Caco-2 (cell line): Measurements from ENCODE around the gene RNF223. TPM values are rescaled to one million over a fixed set of nuclear protein-coding genes. Genes with fewer than 3 reads are reported as not detected.

Experiments
- BruUV-seq: library from RNA; stranded (reverse); fragments of 400-500 nt; replicated peaks from 2 replicates; lab custom pipeline; 2021; lab: Mats Ljungman, UMichigan
- CTCF ChIA-PET: fragments of 300-600 bp; sonication (Branson Sonifier 250); formaldehyde crosslinking; loops from one replicate; lab custom pipeline; 2022; ENCODE audit warnings: antibody characterized with exemption; lab: Charles Lee
- POLR2A ChIA-PET: fragments of 300-600 bp; sonication (Branson Sonifier 250); formaldehyde crosslinking; loops from one replicate; lab custom pipeline; 2022; ENCODE audit warnings: antibody characterized with exemption; lab: Charles Lee
- DNase-seq, 2 experiments: peaks; one replicate each; pipeline versions ENCODE4 v3.0.0 to v3.0.0-alpha.2; 2020 to 2022
- H3K27me3 ChIP-seq: replicated peaks from 2 replicates; pipeline ENCODE4 v1.6.0; 2011; ENCODE audit warnings: low read length; ENCODE audit not compliant: control insufficient read depth, insufficient read depth
- H3K36me3 ChIP-seq: 2 replicates; pipeline ENCODE4 v1.5.1; 2011; ENCODE audit warnings: low read length; ENCODE audit not compliant: control insufficient read depth, insufficient read depth
- H3K4me1 ChIP-seq: fragments of 250-450 bp; sonication (Bioruptor Pico); 2 replicates; pipeline ENCODE4 v1.5.1; 2020; ENCODE audit warnings: mild to moderate bottlenecking
- H3K4me3 ChIP-seq: 2 replicates; pipeline ENCODE4 v1.5.1; 2011; ENCODE audit warnings: low read depth, mild to moderate bottlenecking, control low read depth, low read length
- H3K9me3 ChIP-seq: fragments of 250-450 bp; sonication (Bioruptor Pico); 2 replicates; pipeline ENCODE4 v1.5.1; 2020; ENCODE audit warnings: mild to moderate bottlenecking, moderate library complexity
- H3K27ac Mint-ChIP-seq: one replicate; pipeline ENCODE4 v1.8.0; 2022; ENCODE audit warnings: mixed read lengths; ENCODE audit not compliant: unreplicated experiment
- H3K27me3 Mint-ChIP-seq: one replicate; pipeline ENCODE4 v1.8.0; 2022; ENCODE audit warnings: mixed read lengths; ENCODE audit not compliant: insufficient read depth, unreplicated experiment
- H3K36me3 Mint-ChIP-seq: one replicate; pipeline ENCODE4 v1.8.0; 2022; ENCODE audit warnings: mild to moderate bottlenecking, mixed read lengths; ENCODE audit not compliant: insufficient read depth, unreplicated experiment
- H3K4me1 Mint-ChIP-seq: one replicate; pipeline ENCODE4 v1.8.0; 2022; ENCODE audit warnings: low read depth, mixed read lengths; ENCODE audit not compliant: unreplicated experiment
- H3K4me3 Mint-ChIP-seq: one replicate; pipeline ENCODE4 v1.8.0; 2022; ENCODE audit warnings: mild to moderate bottlenecking, moderate library complexity, mixed read lengths; ENCODE audit not compliant: unreplicated experiment
- H3K9me3 Mint-ChIP-seq: one replicate; pipeline ENCODE4 v1.8.0; 2022; ENCODE audit warnings: mixed read lengths; ENCODE audit not compliant: unreplicated experiment
- CTCF ChIP-seq, 2 experiments: fragments of 200-600 bp in 1 of 2; IDR thresholded peaks; 1 replicate in 1 of 2; 2 replicates in 1 of 2; pipeline versions ENCODE4 v1.5.1 to v1.8.0; 2011 to 2022; ENCODE audit warnings: antibody characterized with exemption in 1 of 2, control low read depth in 1 of 2, inconsistent platforms in 1 of 2, low read depth in 1 of 2, low read length in 1 of 2, mild to moderate bottlenecking in 1 of 2, moderate library complexity in 1 of 2; ENCODE audit not compliant: insufficient read depth in 1 of 2, severe bottlenecking in 1 of 2, unreplicated experiment in 1 of 2
- intact Hi-C: fragments of 100-400 bp; cut with micrococcal nuclease; formaldehyde crosslinking; loops from one replicate; pipeline ENCODE4 v1.10.0; 2022; ENCODE audit not compliant: unreplicated experiment
- total RNA-seq: library from RNA; stranded (reverse); gene quantifications from 2 replicates; pipeline ENCODE4 v1.2.3, GENCODE V29; 2022

RNF223 gene
- total RNA-seq, 1 experiment from 2014 or later = 0.57 TPM

GRCh38 chr1:1081311-1082238, 7.5 kb upstream of the RNF223 start:
- H3K9me3 Mint-ChIP-seq = no peaks in the 10 kb centered on the region
- H3K4me3 Mint-ChIP-seq = no peak overlapping the region
- H3K4me1 Mint-ChIP-seq = no peaks in the 10 kb centered on the region
- H3K27me3 Mint-ChIP-seq = no peaks in the 10 kb centered on the region
- TF ChIP-seq CTCF (IDR thresholded peaks at IDR 0.05; ENCODE audit: insufficient read depth in 1 of 2, low read depth in 1 of 2, low read length in 1 of 2, severe bottlenecking in 1 of 2, unreplicated experiment in 1 of 2) = no peak
- H3K27ac Mint-ChIP-seq = no peak overlapping the region
- ChIA-PET POLR2A (no interaction called here), CTCF (interaction anchor here (0.7 kb wide), 1 partner anchor 143 kb away, joined by 6 read pairs; no protein-coding TSS in a partner anchor)
- H3K27me3 ChIP-seq = no peaks in the 10 kb centered on the region
- no peak overlapping the region for H3K4me3 ChIP-seq
- H3K36me3 ChIP-seq = no peaks in the 10 kb centered on the region
- intact Hi-C loops = no loop called here
- H3K36me3 Mint-ChIP-seq = peaks cover 11% of the 10 kb centered on the region
- BruUV-seq = no TSS peak
- no peaks in the 10 kb centered on the region for H3K9me3 ChIP-seq
- 0 out of 2 replicates have a peak, but pooled peaks cover 3% of the 10 kb centered on the region for H3K4me1 ChIP-seq
- no peak for DNase-seq

GRCh38 chr1:1080951-1081310, 6.8 kb upstream of the RNF223 start:
- H3K27ac Mint-ChIP-seq = no peak overlapping the region
- CTCF ChIA-PET = no interaction called here
- DNase-seq = peak in 1 of 2 experiments; percentile 33

More at GRCh38 chr1:1080951-1081310, 6.8 kb upstream of the RNF223 start:
- Mint-ChIP-seq H3K4me1 (no peaks in the 10 kb centered on the region), H3K9me3 (no peaks in the 10 kb centered on the region), H3K27me3 (no peaks in the 10 kb centered on the region), H3K4me3 (no peak overlapping the region), H3K36me3 (peaks cover 11% of the 10 kb centered on the region)
- Histone ChIP-seq H3K27me3 (no peaks in the 10 kb centered on the region), H3K4me1 (0 out of 2 replicates have a peak, but pooled peaks cover 3% of the 10 kb centered on the region), H3K4me3 (no peak overlapping the region), H3K9me3 (no peaks in the 10 kb centered on the region), H3K36me3 (no peaks in the 10 kb centered on the region)
- intact Hi-C loops = no loop called here
- BruUV-seq = no TSS peak
- TF ChIP-seq CTCF (IDR thresholded peaks at IDR 0.05; ENCODE audit: insufficient read depth in 1 of 2, low read depth in 1 of 2, low read length in 1 of 2, severe bottlenecking in 1 of 2, unreplicated experiment in 1 of 2) = no peak
- POLR2A ChIA-PET = no interaction called here
